Tibial artery (tissue), 4 donors: ENCODE measurements around the gene SRP72.

ENCODE experiments used
- DNase-seq, 2 donors: peaks; one replicate each; pipeline ENCODE4 v3.0.0-alpha.2; 2019
- H3K27ac ChIP-seq, 2 donors: fragments of 200-600 bp; sonication (generic) in 1 of 2; 1 replicate in 1 of 2; 2 replicates in 1 of 2; pipeline ENCODE4 v1.5.1; 2018 to 2019; ENCODE audit warnings: mild to moderate bottlenecking in 1 of 2
- H3K27me3 ChIP-seq, 2 donors: fragments of 200-600 bp; sonication (generic) in 1 of 2; one replicate each; pipeline versions ENCODE4 v1.5.1 to v1.6.0; 2016 to 2019
- H3K36me3 ChIP-seq, 3 donors: fragments of 200-600 bp; sonication (generic) in 2 of 3; one replicate each; pipeline ENCODE4 v1.5.1; 2016 to 2019; ENCODE audit warnings: mild to moderate bottlenecking in 2 of 3
- H3K4me1 ChIP-seq, 4 donors: fragments of 200-600 bp; sonication (generic) in 2 of 4; 1 replicate in 3 of 4; 2 replicates in 1 of 4; pipeline ENCODE4 v1.5.1; 2016 to 2019
- H3K4me3 ChIP-seq, 2 donors: fragments of 200-600 bp; sonication (generic) in 1 of 2; 1 replicate in 1 of 2; 2 replicates in 1 of 2; pipeline ENCODE4 v1.5.1; 2018 to 2019; ENCODE audit warnings: mild to moderate bottlenecking in 2 of 2
- H3K9me3 ChIP-seq, 3 donors: fragments of 200-600 bp; sonication (generic) in 1 of 3; one replicate each; pipeline ENCODE4 v1.5.1; 2016 to 2019
- intact Hi-C: fragments of 100-400 bp; cut with DNase I; formaldehyde crosslinking; loops from one replicate; pipeline ENCODE4 v1.15.0; 2023; ENCODE audit warnings: low total_unique reads
- TF ChIP-seq, protein P1 (sequence below), 2 experiments: fragments of 200-600 bp in 1 of 2; fragments of 450-650 bp in 1 of 2; IDR thresholded peaks; one replicate each; pipeline ENCODE4 v1.5.1; 2017 to 2019; ENCODE audit warnings: antibody characterized with exemption in 2 of 2, mild to moderate bottlenecking in 1 of 2, moderate library complexity in 1 of 2

SRP72 gene

DNA sequence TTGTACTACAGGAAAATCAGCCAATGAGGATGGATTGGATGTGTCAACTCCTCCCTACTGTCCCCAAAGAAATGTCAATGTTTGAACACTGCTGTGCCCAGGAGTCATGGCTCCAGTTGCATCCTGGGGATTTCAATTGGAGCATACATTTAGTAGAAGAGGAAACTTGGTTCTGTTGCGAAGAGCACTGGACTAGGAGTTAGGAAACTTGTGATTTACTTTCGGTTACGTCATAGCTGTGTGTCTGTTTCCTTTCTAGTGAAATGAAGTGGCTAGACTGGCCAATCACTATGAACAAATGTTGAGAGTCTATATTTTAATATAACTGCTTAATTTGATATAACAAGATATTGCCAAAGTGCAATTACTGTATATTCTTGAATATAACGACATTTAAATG, 73.4 kb downstream of the SRP72 start:
- no peak overlapping the region for H3K27ac ChIP-seq
- intact Hi-C loops, result loop anchor here (5.0 to 10.0 kb wide), 2 partner anchors 114 to 254 kb away; no protein-coding TSS in a partner anchor
- no peaks in the 10 kb centered on the region for H3K9me3 ChIP-seq
- TF ChIP-seq, protein P1, sequence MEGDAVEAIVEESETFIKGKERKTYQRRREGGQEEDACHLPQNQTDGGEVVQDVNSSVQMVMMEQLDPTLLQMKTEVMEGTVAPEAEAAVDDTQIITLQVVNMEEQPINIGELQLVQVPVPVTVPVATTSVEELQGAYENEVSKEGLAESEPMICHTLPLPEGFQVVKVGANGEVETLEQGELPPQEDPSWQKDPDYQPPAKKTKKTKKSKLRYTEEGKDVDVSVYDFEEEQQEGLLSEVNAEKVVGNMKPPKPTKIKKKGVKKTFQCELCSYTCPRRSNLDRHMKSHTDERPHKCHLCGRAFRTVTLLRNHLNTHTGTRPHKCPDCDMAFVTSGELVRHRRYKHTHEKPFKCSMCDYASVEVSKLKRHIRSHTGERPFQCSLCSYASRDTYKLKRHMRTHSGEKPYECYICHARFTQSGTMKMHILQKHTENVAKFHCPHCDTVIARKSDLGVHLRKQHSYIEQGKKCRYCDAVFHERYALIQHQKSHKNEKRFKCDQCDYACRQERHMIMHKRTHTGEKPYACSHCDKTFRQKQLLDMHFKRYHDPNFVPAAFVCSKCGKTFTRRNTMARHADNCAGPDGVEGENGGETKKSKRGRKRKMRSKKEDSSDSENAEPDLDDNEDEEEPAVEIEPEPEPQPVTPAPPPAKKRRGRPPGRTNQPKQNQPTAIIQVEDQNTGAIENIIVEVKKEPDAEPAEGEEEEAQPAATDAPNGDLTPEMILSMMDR (IDR thresholded peaks at IDR 0.05), result no peak
- H3K27me3 ChIP-seq, result peaks cover 0 to 5% of the 10 kb centered on the region in 2 donors
- DNase-seq, result no peak
- H3K36me3 ChIP-seq, result no peaks in the 10 kb centered on the region
- H3K4me1 ChIP-seq, result peaks cover 0 to 10% (median 3%) of the 10 kb centered on the region in 4 donors
- H3K4me3 ChIP-seq, result no peak overlapping the region

DNA sequence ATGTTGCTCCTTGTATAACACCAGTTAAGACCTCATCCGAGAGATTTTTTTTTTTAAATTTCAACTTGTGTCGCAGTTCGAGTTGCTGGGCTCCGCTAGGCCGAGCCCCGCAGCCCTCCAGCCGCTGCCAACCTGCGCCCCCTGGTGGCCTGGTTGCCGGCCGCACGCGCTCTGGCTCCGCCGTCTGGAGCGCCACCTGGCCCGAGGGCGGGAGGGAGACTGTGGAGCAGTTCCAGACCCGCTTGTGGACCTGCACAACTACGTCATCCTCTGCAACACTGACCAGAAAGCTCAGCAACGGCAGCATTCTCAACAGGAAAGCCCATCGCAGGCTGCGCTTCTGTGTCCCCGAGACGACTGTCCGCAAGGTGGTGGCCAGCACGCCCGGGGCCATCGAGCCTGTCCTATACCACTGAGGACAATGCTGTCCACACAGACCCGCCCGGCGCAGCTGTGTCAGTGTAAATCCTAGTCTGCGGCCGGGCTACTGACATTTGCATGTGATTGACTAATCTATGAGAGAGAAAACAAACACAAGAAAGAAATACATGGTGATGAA, 77.2 kb downstream of the SRP72 start:
- H3K4me3 ChIP-seq, result peak overlapping the region; percentile 36 to 45
- peak; percentile 65 to 83 for DNase-seq
- no peaks in the 10 kb centered on the region for H3K9me3 ChIP-seq
- H3K27ac ChIP-seq, result no peak overlapping the region
- H3K27me3 ChIP-seq, result no peaks in the 10 kb centered on the region
- TF ChIP-seq, protein P1 (IDR thresholded peaks at IDR 0.05), result peak; percentile 86 to 97
- intact Hi-C loops, result loop anchor here (5.0 to 10.0 kb wide), 2 partner anchors 117 to 250 kb away; no protein-coding TSS in a partner anchor
- H3K4me1 ChIP-seq, result peaks cover 0 to 10% (median 3%) of the 10 kb centered on the region in 4 donors
- no peaks in the 10 kb centered on the region for H3K36me3 ChIP-seq

DNA sequence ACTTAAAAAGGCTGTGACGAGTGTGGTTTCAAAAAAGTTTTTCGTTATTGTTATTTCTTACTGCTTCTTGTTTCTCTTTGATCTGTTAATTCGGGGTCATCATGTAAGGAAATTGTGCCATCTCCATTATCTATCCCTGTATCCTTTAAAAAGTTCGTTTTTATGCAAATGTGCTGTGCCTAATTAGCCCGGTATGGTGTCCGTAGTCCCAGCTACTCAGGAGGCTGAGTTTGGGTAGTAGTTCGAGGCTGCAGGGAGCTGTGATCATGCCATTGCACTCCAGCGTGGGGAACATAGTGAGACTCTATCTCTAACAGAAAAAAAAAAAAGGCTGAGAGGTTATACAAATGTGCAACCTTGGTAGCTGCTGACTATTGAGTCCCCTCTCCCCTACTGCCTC, 83.2 kb downstream of the SRP72 start:
- no peaks in the 10 kb centered on the region for H3K27me3 ChIP-seq
- no peaks in the 10 kb centered on the region for H3K9me3 ChIP-seq
- DNase-seq, result no peak
- TF ChIP-seq, protein P1 (IDR thresholded peaks at IDR 0.05), result no peak
- intact Hi-C loops, result no loop called here
- H3K36me3 ChIP-seq, result no peaks in the 10 kb centered on the region
- H3K4me1 ChIP-seq, result no peaks in the 10 kb centered on the region
- no peak overlapping the region for H3K4me3 ChIP-seq
- no peak overlapping the region for H3K27ac ChIP-seq

DNA sequence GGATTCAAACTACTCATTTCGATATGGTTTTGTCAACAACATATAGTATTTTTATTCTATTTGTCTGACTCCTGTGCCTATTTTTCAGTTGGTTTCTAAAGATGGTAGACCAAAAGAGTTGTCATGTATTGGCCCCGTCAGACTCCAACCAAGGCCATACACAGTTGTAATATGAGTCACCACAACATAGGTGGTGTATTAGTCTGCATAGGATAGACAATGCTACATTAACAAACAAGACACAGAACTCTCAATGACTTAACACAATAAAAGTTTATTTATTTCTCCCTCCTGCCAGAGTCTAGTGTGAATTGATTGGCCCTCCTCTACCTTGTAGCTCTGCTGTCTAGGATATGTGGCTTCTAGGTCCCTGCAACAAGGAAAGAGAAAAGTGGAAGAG, 84.1 kb downstream of the SRP72 start:
- no peak for DNase-seq
- intact Hi-C loops, result no loop called here

DNA sequence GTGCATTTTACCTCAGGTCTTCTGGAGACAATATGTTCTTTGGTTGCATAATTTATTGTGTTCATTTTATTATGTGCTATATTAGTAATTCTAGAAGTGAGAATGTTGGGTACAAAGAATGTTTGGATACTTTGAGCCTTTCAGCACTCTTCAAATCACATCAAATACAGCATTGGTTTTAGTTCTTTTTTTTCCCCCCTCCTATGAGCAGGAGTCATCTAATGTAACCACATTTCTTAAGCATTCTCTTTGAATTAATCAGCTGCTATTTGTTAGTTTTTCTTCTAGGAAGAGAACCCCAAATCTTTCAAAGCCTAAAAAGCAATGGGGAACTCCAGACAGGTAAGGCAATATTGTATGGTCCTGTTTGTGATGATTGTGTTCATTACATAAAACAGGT, 84.9 kb downstream of the SRP72 start:
- Histone ChIP-seq H3K4me1 (no peaks in the 10 kb centered on the region), H3K27me3 (no peaks in the 10 kb centered on the region), H3K4me3 (no peak overlapping the region), H3K27ac (no peak overlapping the region), H3K9me3 (no peaks in the 10 kb centered on the region), H3K36me3 (no peaks in the 10 kb centered on the region)
- intact Hi-C loops, result no loop called here
- TF ChIP-seq, protein P1 (IDR thresholded peaks at IDR 0.05), result no peak
- no peak for DNase-seq

More for the DNA sequence above, 84.1 kb downstream of the SRP72 start:
- Histone ChIP-seq H3K4me3 (no peak overlapping the region), H3K4me1 (no peaks in the 10 kb centered on the region), H3K9me3 (no peaks in the 10 kb centered on the region), H3K27me3 (no peaks in the 10 kb centered on the region), H3K27ac (no peak overlapping the region), H3K36me3 (no peaks in the 10 kb centered on the region)
- TF ChIP-seq, protein P1 (IDR thresholded peaks at IDR 0.05), result no peak
